ENCODE results near the gene ACADS.
A peak's percentile ranks its signal among the peaks of the same experiment; 100 is the strongest.

ACADS gene

DNA sequence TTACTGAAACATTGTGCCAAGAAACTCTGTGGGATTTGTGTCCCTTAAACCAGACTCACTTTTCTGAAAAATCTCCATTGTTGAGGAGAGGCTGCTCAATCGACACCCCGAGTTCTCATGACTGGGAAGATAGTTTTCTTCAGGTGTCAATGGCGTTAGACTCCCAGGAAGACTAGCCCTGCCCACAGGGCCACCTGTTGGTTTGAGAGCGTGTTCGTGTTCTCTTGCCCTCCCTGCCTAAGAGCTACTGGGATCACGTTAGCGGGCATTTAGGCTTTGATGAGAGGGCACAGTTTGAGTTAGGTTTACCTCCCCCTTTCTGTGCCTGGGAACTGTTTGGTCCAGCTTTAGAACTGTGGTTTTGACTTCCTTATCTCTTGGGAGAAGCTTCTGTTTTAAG is 26.1 kb upstream of the ACADS start:
- no peak for DNase-seq (ENCODE audit: extremely low read depth in 1 of 2, low read depth in 1 of 2)

DNA sequence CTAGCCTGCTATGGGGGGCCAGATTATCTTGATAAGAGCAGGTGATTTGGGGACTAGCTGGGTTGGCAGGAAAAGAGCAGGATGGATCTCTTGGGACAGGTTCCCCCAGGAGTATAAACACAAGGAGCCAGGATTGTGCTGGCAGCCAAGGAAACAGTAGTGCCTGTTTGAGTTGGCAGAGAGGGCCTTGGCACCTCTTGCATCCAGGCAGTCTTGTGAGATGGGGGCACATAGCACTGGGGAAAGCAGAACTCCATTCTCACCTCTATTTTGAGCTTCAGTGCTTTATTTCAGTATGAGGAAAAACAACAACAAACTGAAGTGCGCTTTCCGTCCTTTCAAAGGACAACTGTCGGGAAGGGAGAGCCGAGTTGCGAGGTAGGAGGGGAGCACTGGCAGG is 24.7 kb upstream of the ACADS start:
- DNase-seq (ENCODE audit: extremely low read depth in 1 of 2, low read depth in 1 of 2): no peak

DNA sequence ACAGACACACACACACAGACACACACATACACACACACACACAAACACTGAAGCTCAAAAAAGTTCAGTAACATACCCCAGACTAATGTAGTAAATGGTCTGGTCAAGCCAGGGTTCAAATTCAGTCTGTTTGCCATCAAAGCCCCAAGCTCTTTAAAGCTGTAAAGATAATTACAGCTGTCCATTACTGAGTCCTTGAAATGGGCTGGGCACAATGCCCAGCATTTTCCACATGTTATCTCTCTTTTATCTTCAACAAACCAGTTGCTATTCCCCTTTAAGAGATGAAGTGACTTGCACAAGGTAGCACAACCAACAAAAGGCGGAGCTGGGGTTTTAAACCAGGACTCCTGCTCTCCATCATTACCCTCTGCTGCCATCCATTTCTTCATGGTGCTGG is 23.0 kb upstream of the ACADS start:
- no peak for DNase-seq (ENCODE audit: extremely low read depth in 1 of 2, low read depth in 1 of 2)

DNA sequence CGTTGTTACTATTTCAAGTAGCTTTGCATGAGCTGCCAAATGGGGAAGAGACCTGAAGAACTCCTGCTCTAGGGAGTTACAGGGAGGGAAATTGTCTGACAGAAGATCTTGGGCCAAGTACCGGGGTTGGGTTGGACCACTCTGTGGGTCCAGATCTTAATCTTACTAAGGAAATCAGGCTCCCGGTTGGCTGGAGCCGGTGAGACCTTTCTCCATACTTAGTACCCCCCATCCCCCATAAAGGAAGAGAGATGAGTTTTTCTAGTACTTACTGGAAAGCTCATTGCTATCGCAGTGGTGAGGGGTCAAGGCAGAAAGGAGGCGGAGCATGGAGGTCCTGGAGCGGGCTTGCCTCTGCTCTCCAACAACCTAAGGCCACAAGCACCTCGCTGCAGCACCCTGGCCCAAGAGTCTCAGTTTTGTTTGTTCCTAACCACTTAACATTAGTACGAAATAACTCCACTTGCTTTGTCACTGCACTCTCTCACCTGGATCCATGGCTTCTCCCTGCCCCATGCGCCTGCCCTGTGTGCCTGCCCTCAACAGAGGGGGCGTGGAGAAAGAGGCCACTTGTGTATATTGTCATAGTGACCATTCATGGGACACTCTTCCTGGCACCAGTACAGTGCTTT is 22.2 kb upstream of the ACADS start:
- no peak for DNase-seq (ENCODE audit: extremely low read depth in 1 of 2, low read depth in 1 of 2)

DNA sequence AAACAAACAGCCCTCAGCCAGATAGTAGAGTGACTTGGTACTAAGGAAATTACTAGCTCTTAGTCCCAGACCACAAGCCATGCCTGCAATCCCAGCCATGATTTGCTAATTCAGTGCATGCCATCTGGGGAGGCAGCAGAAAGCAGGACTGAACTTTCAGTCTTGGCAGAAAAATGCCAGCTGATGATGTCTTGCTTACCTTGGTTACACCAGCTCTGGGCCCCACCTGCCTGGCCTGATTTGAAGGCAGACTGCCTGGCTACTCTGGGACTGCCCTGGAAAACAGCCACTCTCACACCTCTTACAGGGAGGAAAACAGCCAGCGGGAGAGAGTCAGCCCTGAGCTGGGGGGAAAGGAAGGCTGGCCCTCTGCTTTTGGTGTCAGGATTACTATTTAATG is 20.0 kb upstream of the ACADS start:
- DNase-seq (ENCODE audit: extremely low read depth in 1 of 2, low read depth in 1 of 2): no peak

DNA sequence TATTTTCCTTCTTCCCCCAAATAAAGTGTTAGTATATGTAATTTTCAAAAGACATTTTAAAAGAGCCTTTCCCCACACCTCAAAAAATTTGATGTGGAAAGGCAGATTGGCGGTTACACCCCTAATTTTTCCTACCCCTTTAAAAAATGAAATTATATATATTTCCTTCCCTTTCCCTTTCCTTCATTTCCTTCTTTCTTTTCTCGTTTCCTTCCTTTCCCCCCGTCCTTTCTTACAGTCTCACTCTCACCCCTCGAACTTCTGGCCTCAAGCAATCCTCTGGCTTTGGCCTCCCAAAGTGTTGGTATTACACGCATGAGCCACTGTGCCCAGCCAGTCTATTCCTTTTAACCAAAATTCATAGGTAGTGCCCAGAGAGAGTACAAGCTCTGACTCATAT is 19.6 kb upstream of the ACADS start:
- no peak for DNase-seq (ENCODE audit: extremely low read depth in 1 of 2, low read depth in 1 of 2)

DNA sequence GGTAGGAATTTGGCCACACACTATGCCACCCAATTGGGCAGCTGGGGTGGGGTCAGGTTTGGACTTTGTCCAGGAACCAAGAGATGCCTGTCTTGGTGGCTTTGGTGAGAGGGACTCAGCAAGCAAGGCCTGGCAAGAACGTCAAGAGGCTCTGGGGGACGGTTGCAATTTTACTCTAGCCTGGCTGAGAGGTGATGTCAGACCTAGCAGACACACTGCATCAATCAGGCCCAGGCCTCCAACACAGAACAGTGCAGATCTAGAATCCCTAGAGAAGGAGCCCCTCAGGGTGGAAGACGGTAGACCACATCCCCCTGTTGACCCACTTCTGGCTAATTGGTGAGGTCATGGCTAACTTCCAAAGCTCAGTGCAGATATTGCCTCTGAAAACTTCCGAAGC is 17.0 kb upstream of the ACADS start:
- DNase-seq (ENCODE audit: extremely low read depth in 1 of 2, low read depth in 1 of 2): no peak

DNA sequence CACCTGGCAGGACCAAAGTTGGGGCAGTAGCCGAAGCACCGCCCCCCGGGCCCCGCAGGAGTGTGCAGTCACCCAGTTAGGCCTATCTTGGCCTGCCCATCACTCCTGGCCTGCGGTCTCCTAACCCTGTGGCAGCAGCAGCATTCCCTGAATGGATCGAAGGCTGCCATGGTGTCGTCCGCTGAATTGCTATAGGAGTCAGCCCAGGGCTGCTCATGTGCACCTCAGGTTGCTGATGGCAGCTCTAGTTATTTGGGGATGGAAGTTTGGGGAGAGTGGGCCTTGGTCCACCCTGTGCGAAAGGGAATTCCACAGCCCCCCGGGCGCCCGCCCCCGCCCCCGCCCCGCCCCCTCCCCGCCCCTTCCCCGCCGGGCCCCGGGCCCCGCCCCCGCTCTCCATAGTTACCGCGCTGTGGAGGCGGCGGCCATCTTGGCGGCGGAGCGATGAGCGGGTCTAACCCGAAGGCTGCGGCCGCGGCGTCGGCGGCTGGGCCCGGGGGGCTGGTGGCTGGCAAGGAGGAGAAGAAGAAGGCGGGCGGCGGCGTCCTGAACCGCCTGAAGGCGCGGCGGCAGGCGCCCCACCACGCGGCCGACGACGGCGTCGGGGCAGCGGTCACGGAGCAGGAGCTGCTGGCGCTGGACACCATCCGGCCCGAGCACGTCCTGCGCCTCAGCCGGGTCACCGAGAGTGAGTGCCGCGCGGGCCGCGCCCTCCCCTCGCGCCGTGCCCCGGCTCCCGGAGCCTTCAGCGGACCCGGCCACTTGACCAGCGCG is 15.4 kb upstream of the ACADS start, which contains the start of gene UNC119B:
TSS of gene UNC119B (plus strand) at position 428 of the 774 bp plus-strand sequence. CDS start at position 445, 17 bp downstream.
- peak in 1 of 2 donors; percentile 53 for DNase-seq (ENCODE audit: extremely low read depth in 1 of 2, low read depth in 1 of 2)

DNA sequence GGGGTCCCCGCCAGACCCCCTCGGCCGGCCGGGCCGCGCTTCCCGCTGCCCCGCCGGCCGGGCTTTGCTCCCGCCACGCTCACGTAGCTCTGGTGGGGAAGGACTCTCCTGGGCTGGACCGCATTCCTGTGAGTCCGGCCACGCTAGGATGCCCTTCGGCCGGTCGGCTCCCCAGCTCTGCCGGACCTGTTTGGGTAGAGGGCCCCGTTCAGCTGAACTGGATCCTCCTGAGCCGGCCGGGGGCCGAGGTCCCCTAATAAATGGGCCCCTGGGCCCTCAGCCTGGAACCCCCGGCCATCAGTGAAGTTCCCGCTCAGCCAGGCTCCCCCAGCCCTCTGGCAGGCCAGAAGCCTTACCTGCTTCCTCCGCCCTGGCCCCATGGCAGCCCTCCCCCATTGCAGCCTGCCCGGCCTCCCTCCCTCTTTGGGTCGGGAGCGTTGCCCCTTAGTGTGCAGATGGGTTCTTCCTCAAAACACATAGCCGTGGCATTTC is 14.8 kb upstream of the ACADS start:
- no peak for DNase-seq (ENCODE audit: extremely low read depth in 1 of 2, low read depth in 1 of 2)

DNA sequence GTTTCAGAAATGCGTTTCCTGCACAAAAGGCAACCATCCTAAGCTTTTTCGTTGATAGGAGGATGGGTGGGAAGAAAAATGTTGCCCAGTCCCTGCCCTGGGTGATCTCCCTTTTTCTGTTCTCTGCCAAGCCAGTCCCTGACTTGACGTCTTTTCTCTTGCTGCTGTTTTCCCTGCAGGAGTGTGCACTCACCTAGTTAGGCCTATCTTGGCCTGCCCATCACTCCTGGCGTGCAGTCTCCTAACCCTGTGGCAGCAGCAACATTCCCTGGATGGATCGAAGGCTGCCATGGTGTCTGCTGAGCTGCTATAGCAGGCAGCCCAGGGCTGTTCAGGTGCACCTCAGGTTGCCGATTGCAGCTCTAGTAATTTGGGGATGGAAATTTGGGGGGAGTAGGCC is 14.2 kb upstream of the ACADS start:
- DNase-seq (ENCODE audit: extremely low read depth in 1 of 2, low read depth in 1 of 2): no peak

DNA sequence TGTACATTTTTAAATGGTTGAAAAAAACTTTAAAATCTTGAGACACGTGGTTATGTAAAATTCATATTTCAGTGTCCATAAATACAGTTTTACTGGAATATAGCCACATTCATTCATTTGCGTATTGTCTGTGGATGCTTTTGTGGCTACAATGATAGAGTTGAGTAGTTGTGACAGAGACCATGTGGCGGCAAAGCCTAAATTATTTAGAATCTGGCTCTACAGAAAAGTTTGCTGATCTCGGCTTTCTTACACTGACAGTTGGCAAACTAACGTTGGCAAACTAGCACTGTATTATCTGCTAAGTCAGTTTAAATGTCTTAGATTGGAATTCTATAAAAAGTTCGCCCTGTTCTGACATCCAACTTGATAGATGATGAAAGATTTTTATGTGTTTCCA is 13.0 kb upstream of the ACADS start:
- no peak for DNase-seq (ENCODE audit: extremely low read depth in 1 of 2, low read depth in 1 of 2)

DNA sequence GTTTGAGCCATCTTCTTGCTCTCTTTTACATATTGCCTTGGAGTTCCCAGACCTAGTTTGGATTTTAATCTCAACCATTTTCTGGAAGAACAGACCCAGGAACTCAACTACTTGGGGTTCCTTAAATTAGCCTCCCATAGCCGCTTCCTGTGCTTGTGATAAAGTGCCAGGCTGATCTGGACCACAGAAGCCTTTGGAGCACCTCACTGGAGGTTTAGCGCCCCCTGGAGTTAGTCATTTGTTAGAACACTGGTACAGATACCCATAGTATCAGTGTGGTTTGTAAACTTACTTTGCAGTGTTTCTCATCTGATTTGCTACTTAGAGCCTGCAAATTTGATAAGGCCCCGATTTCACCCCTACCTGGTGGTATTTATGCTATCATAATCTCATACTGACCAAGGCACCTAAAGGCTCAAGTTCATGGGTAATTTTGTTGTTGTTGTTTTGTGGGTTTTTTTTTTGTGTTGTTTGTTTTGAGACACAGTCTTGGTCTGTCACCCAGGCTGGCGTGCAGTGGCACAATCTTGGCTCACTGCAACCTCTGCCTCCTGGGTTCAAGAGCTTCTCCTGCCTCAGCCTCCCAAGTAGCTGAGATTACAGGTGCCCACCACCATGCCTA is 11.7 kb upstream of the ACADS start:
- peak in 1 of 2 donors; percentile 63 for DNase-seq (ENCODE audit: extremely low read depth in 1 of 2, low read depth in 1 of 2)

DNA sequence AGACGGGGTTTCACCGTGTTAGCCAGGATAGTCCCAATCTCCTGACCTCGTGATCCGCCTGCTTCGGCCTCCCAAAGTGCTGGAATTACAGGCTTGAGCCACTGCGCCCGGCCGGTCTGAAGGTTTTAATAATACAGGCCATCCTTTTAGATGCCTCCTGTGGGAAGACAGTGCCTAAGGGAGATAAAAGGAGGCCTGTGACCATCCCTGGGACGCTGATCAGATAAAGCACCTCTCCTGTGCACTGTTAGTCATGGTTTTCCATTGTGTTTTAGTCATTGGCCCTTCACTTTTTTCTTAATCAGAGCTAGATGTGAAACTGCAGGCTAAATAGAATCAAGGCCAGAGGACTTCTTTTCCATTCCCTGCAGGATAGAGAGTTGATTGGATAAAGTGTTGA is 7.6 kb upstream of the ACADS start:
- DNase-seq (ENCODE audit: extremely low read depth in 1 of 2, low read depth in 1 of 2): no peak

DNA sequence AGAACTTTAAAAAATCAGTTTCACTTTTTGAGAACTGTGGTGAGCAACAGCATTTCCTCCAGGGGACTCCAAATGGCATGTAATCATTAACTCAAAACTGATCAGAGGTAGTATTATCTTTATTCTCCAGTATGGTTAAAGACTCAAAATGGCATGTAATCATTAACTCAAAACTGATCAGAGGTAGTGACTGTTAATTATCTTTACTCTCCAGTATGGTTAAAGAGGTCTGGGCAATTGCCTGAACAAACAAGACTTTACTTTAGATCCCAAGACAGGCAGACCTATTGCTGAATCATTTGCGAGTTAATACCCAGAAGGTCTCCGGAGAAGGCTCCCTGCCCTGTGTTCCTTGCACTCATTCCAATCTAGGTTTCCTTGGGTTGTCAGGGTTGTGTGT is 6.6 kb upstream of the ACADS start:
- DNase-seq (ENCODE audit: extremely low read depth in 1 of 2, low read depth in 1 of 2): no peak

DNA sequence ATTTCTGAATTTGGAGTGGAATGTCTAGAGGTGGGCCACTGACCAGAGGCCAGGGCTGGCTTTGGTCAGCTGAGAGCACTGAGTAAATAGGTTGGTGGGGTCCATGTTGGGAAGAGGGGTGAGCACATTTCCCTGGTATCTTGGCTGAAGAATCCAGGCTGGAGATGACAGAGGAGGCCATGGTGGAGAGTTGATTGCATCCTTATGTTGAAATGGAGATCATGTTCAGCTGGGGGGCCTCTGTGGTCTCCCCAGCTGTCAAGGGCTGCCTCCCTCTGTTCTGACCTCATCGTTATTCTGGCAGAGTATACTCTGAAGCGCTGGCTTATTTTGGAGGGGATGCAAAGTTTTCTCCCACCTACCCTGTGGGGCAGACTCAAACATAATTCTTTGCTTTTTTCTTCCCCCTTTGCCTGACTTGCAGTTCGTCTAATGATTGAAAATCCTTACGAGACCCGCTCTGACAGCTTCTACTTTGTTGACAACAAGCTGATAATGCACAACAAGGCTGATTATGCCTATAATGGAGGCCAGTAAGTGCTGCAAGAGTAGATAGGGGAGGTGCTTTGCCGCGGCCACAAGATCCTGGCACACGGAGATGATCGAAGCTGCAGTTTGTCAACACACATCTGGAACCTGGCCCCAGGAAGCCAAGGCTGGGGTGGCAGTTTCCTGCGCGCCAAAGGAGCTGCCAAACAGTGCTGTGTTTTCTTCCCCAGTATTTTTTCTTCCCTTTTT is 6.0 kb upstream of the ACADS start:
- DNase-seq (ENCODE audit: extremely low read depth in 1 of 2, low read depth in 1 of 2): no peak

DNA sequence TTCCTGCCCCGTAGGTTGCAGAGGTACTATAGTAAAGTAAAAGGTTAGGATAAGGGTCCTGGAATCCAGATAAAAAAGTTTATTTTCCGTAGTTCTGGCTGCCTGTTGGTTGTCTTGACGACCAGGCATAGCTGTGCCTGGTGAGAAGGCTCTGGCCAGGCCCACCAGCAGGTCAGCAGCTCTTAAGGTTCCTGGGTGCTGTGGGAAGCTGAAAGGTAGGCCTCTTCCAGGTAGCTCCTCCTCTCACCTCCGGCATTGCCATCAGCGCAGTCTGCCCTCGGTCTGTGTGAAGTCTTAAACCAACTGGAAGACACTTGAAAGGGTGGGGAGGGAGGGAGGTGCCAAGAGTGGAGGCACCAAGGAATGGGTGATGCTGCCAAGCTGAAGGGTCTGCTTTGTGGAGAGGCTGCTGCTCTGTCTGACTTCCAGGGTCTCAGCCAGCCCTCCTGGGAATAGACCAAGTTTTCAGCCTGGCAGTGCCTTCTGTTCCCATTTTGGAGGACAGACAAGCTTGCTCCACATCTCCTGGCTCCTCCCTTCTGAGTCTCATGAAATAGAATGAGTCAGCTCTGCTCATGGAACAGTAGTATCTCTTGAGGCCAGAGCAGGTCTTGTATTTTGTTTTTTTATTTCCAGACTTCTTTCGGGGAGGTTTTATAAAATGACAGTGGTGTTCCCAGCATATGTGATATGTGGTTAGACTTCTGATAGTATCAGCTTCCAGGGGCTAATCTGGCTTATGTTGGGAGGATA is 5.2 kb upstream of the ACADS start:
- DNase-seq (ENCODE audit: extremely low read depth in 1 of 2, low read depth in 1 of 2): no peak

DNA sequence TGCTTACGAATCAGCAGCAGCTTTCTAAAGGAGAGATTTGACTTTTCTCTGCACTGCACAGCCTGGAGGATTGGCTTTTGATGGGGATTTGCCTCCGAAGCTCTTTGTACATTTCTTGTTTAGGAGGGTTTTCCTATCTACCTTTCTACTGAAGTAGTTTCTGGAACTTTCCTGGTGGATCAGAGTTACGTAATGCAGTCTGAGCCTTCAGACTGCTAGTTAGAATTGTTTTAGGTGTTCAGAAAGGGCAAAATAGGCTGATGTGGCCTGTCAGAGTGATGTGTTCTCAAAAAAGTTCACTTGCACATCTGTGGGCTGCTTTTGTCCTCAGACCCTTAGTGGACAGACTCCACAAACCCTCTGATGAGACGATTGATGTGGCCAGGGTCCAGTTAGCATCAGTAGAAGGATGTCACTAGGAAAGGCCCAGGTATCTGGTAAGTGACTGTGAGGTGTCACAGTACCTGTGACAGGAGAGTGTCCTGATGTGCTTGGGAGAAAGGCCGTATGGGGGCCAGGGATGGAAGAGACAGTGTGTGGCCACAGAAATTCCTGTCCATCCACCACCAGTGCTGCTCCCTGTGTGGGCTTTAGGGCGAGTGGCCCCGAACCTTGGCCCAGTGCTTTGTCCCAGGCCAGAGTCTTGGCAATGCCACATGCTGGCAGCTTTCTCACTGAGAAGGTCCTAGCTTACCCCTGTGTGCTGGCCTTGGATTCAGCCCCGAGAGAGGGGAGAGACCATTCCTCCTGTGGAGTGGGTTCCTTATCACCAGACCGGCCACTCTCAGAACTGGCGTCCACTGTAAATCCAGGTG is 4.4 kb upstream of the ACADS start:
- DNase-seq (ENCODE audit: extremely low read depth in 1 of 2, low read depth in 1 of 2): no peak

DNA sequence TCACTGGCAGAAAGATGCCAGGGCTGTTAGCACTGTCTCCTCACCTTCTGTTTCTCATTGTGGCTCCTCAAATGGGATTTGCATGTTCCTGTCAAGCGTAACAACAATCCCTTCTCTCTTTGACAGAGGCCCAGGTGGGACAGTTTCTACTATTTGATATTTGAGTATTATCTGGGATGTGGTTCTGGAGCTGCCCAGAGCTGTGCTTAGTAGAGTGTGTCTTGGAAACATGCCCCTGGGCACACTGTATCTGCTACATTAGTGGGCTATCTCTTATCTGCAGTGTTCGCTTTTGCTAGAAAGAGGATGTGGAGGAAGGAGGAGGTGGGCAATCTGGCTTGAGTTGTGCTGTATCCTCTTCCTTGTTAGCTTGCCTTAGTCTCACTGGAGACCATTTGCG is 3.8 kb upstream of the ACADS start:
- DNase-seq (ENCODE audit: extremely low read depth in 1 of 2, low read depth in 1 of 2): no peak

DNA sequence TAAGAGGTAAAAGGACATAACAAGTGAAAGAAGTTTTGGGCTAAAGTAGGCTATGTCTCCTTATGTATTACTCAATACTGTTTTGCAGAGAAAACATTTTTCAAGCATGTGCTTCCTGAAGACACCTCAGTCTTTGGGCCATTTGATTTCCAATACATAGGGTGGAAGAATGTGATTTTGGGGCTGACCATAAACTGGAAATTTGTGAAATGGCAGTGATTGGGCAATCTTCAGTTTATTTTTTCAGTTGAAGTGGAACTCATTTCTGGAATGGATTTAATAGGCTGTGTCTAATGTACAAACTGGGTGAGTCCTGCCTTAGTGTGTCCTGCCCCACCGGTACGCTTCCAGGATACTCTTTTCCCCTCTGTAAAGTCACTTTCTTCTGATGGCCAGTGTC is 2.8 kb upstream of the ACADS start:
- DNase-seq (ENCODE audit: extremely low read depth in 1 of 2, low read depth in 1 of 2): no peak

DNA sequence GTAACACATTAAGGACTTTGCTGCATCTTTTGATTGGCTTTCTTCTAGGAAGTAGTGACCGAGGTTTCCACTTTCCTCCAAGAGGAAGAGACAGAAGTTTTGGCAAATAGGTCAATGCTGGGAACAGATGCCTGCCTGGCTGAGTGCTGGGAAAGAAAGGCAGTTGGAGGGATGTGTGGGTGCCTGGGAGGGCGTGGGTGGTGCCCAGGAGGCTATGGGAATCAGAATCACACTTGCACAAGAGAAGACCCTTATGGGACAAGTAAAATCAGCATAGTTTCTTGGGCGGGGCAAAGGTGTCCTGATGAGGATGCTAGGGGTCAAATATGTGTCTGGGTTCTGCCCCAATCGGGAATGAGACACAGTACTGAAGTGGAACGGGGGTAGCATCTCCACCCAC is 906 bp upstream of the ACADS start:
- no peak for DNase-seq (ENCODE audit: extremely low read depth in 1 of 2, low read depth in 1 of 2)
